ENCODE results near the gene KRTAP10-4.
"Not testable (repeated sequence)": the region's sequence is repeated elsewhere in the genome, so short reads cannot be mapped to it uniquely, and the experiment has no call there.

Gene KRTAP10-4, protein sequence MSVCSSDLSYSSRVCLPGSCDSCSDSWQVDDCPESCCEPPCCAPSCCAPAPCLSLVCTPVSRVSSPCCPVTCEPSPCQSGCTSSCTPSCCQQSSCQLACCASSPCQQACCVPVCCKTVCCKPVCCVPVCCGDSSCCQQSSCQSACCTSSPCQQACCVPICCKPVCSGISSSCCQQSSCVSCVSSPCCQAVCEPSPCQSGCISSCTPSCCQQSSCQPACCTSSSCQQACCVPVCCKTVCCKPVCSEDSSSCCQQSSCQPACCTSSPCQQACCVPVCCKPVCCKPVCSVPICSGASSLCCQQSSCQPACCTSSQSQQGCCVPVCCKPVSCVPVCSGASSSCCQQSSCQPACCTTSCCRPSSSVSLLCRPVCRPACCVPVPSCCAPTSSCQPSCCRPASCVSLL

DNA sequence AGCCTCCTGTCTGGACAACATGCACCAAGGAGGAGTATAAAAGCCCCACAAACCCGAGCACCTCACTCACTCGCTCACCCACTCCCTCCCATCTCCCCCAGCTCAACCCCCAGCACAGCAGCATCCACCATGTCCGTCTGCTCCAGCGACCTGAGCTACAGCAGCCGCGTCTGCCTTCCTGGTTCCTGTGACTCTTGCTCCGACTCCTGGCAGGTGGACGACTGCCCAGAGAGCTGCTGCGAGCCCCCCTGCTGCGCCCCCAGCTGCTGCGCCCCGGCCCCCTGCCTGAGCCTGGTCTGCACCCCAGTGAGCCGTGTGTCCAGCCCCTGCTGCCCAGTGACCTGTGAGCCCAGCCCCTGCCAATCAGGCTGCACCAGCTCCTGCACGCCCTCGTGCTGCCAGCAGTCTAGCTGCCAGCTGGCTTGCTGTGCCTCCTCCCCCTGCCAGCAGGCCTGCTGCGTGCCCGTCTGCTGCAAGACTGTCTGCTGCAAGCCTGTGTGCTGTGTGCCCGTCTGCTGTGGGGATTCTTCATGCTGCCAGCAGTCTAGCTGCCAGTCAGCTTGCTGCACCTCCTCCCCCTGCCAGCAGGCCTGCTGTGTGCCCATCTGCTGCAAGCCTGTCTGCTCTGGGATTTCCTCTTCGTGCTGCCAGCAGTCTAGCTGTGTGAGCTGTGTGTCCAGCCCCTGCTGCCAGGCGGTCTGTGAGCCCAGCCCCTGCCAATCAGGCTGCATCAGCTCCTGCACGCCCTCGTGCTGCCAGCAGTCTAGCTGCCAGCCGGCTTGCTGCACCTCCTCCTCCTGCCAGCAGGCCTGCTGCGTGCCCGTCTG, at the start of gene KRTAP10-4:
Gene KRTAP10-4 (plus strand): TSS at position 100 of the 827 bp plus-strand sequence. CDS start 30 bp downstream, at position 130.
- FAIRE-seq: not testable (repeated sequence)

DNA sequence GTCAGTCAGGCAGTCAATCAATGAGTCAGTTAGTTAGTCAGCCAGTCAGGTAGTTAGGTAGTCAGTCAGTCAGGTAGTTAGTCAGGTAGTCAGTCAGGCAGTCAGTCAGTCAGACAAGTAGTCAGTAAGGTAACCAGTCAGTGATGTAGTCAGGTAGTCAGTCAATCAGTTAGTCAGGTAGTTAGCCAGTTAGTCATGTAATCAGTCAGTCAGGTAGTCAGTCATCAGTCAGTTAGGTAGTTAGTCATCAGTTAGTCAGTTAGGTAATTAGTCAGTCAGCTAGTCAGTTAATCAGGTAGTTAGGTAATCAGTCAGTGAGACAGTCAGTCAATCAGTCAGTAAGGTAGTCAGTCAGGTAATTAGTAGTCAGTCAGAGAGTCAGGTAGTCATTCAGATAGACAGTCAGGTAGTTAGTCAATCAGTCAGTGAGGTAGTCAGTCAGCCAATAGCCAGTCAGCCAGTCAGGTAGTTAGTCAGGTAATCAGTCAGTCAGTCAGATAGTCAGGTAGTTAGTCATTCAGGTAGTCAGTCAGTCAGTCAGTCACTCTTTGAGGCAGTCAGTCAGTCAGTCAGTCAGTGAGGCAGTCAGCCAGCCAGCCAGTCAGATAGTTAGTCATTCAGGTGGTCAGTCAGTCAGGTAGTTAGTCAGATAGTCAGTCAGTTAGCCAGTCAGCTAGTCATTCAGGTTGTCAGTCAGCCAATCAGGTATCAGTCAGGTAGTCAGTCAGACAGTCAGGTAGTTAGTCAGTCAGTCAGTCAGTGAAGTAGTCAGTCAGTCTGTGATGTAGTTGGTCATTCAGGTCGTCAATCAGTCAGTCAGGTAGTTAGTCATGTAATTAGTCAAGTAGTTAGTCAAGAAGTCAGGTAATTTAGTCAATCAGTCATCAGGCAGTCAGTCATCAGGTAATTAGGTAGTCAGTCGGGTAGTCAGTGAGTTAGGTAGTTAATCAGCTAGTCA, 48.8 kb upstream of the KRTAP10-4 start:
- no peak for FAIRE-seq

DNA sequence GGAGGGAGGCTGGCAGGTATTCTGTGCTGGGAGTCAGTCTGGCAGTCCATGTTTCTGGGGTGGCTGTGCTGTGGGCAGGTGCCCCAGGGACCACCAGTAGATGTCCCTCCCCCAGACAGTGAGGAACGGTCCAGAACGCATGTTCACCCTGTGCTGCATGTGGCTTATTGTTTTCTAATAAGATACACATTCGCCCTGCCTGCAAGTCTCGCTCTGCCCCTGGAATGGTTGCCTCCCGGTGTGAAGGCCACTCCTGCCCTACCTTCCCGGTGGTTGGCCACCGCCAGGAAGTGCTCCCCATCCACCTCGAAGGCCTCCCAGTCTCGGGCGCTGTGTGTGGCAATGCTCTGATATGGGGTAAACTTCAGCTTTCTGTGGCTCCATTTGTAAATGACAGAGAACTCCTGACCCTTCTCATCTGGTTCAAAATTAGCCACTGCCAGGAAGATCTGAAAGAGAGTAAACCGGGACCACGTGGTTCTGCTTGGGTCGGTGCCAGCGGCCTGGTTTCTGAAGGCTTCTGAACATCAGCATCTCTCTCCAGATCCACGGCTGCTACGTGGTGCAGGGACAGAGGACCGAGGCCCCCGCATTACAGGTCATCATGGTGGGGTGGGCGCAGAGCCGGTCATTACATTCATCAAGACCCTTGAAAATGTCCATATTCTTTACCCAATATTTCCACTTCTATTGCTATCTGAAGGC, 48.0 kb upstream of the KRTAP10-4 start:
- no peak for FAIRE-seq

DNA sequence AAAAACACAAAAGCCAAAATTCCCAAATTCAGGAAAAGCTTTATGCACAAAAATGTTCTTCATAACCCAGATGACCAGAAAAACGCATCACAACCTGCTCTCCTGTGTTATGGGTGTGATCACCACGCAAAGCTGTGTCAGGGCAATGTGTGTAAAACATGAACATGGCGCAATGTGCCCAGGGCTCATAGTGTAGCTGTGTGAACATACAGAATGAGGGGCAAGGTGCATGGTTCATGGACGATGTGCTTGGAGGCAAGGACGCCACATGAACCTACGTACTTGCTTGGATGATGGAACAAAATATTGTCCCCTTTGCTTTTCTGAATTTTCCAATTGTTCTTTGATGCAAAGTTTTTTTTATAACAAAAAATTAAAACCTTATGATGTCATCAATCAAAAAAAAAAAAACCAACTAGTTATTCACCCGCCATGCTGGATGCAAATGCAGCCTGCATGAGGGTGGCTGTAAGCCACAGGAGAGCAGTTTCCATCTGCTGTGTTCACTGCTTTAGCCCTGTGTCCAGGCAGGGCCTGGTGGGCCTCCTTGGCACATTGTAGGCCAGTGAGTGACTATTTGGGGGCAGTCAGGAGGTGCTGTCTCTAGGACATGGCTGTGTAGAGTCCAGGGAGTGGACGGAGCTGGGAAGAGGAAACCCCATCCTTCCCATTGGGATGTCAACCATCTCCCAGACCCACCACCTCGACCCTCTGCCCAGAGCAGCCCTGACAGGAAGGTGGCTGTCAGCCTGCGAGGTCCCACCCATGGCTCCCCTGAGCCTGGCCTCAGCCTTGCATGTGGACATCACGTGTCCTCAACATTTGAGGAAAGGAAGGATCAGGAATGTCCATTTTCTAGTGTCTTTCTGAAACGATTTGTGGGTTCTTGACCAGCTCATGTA, 47.2 kb upstream of the KRTAP10-4 start:
- FAIRE-seq: no peak

DNA sequence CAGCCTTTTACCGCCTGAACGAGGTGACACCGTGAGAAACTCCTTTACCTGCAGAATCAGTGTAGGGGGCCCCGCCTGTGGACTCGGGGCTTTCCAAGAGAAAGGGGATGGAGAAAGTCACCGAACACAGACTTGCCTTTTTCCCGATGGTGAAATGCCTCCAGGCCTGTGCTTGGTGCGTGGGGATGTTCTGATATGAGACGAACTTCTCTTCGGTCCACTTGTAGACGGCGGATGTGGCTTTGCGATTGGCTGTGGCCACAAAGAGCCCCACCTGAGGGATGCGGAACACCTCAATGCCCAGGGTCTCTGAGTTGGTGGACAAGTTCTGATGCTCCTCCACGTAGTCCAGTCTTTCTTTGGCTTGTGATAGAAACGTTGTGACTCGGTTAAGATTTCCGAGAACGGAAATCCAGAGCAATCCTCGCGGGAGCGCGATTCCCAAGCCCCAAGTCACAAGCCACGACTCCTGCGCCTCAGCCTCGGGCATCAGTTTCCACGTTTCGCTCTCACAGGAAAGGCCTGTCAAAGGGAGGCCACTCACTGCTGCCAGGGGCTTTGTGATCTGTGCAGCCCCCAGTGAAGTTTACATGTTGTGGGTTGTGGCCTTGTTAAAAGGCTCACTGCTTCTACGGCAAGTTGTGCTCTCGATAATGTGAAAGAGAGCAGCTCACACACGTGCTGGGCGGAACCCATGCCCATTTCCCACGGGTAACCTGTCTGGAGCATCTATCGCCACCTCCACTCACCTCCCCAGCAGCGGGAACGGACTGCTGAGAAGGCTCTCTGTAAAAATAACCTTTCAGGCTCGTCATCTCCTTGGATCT, 46.2 kb upstream of the KRTAP10-4 start:
- FAIRE-seq: no peak

DNA sequence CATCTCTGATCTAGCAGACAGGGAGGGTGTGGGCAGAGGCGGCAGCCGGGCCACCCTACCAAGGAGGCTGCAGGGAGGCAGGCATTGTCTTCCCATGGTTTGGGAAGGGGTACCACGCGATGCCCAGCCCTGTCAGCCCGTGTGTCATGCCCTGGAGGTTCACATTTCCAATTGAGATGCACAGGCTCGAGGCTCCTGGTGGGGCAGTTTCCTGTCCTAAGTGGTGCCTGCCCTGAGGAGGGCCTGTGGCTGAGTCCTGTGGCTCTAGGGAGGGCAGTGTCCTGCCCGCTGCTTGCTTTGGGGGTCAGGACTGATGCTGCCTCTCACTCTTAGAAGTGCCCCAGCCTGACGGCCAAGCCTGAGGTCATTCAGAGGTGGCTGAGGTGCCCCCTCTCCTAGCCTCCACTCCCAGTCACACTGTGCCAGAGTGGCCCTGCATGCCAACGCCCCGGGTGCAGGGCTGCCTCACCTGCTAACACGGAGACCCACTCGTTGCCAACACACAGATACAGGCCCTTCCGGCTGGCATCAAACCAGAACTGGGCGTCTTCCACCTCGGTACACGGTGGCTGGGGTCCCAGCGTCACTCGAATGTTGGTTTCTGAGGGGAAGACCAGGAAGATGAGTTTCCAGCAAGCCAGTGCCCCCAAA, 45.4 kb upstream of the KRTAP10-4 start:
- FAIRE-seq: no peak

DNA sequence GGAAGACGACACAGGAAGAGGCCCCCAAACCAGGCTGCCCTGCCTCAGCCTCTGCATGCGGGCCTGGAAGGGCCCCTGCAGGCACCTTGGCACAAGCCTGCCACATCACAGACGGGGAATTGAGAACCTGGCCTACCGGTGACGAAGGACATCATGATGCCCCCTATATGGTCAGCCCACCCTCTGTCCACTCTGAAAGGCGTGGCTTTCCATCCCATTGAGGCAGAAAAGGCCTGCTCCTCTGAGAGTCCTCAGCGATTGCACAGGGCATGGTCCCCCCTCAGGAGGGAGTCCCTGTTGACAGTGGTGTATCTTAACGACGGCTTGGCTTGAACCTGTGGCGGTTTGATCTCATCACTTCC, 44.9 kb upstream of the KRTAP10-4 start:
- no peak for FAIRE-seq

DNA sequence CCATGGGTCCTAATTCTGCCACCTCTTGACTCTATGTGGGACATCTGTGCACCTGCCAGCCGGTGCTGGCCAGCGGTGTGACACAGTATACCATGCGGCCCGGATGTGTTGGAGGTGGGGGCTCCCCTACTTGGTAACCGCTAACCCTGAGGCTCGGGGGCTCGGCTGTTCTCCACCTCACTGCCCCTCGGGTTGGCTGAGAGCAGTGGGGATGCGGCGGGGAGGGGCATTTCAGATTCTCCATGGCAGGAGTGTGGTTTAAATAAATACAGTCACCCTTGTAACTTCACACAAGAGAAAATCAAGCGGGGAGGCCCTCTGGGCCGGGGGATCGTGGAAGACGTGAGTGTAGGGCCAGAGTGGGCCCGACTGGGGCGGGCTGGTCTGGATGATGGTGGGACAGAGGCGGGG, 44.5 kb upstream of the KRTAP10-4 start:
- FAIRE-seq: no peak

DNA sequence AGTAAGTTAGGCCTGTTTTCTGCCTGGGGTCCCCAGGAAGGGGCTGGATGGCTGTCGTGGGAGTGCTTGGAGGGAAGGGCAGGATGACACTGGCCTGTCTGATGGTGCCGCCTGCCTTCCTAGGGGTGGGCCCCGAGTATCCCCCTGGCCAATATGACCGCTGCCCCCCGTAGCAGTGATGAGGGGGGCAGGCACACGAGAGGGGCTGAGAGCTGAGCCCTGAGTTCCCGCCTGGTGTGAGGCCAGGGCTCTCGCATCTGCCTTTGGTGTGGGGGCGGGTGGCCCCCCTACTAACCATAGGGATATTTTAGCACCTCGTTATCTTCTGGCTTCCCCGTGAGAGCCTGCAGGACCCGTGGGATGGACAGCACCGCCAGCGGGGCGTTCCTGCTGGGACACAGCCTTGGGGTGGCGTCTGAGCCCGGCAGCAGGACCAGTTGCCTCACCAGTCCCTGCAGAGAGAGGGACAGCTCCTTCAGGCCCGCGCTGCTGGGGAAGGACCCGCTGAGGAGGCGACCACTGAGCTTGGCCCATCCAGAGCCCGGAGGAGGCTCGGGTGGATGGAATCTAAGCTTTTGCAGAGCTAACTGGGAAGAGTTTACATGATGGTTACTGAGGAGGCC, 43.9 kb upstream of the KRTAP10-4 start:
- no peak for FAIRE-seq

DNA sequence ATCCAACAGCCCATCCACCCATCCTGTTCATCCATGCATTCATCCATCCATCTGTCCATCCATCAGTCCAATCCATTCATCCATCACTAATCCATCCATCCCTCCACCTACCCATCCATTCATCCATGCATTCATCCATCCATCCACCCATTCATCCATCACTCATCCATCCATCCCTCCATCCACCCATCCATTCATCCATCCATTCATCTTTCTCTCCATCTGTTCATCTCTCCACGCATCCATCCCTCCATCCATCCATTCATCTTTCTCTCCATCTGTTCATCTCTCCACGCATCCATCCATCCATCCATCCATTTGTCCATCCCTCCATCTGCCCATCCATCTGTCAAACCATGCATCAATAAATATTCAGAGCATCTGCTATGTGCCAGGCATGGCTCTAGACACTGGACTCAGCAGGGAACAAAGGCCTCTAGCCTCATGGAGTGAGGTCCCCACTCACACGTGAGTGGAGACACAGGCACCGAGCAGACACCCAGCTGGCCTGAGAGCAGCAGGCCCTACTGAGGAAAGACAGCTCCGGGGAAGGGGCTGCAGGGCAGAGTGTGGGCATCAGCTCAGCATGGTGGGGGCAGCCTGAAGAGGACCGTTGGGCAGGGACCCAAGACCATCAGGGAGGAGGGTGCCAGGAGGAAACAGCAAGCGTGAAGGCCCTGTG, 43.2 kb upstream of the KRTAP10-4 start:
- no peak for FAIRE-seq

DNA sequence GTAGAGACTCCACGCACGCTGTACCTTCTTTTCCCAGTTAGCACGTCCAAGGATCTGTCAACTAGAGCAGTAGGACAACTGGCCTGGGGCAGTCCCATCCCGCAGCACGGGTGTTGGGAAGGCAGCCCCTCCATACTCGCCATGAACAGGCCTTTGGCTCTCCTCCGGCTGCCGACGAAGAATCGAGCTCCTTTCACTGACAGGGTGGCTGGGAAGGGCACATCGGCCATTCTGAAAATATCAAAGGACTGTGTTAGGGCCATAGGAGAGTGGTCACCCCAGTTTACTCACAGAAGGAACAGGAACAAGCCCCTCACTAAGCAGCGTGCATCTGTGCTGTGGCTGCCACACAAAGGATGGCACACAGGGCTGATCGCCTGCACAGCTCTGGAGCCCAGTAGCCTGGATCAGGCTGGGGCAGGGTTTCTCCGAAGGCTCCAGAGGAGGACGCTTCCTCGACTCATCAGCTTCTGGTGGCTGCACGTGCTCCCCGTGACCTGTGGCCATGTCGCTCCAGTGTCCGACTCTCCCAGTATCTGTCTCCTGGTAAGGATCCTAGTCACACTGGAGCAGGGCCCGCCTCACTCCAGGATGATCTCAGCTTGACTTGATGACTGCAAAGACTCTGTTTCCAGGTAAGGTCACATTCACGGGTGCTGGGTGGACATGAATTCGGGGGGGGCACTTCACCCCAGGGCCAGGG, 42.5 kb upstream of the KRTAP10-4 start:
- no peak for FAIRE-seq

DNA sequence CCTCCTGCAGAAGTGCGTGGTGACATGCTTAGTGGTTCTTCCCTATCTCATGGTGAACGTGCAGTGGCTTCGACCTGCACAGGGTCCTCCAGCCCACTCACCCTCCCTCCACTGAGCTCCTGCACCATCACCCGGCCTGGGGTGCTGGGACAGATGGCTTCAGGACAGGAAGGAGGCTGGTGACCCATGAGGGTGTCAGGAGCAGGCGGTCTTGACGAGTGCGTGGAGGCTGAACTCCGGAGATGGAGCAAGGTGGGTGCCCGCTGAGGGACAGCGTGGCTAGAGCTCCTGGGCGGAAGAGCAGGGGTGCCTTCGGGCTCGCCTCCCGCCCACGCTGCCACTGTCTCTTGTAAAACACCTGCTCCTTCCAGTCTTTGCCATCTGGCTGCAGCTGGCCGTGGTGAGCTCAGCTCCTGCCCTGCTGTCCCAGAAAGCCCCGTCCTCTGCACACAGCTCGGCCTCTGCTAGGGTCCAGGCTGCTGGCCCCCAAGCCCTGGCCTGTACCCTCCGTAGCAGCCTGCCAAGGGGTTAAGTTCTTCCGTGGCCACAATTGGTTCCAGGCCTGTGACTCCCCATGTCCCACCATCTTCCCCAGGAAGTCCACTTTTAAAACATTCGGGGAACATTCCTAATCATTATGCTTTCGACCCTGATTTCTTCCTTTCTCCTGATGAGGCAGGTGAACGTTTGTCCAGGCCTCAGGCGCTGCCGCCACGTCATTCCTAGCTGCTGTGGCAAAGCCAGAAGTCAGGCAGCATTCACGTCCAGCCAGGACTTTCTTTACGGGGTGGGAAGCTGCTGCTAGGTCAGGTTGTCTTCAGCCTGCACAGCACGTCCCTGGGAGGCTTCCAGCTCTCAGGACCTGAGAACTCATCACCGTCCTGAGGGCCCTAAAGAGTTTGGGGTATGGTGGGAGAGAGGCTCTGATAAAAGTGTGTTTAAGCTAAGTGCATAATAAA, 41.6 kb upstream of the KRTAP10-4 start:
- FAIRE-seq: no peak

DNA sequence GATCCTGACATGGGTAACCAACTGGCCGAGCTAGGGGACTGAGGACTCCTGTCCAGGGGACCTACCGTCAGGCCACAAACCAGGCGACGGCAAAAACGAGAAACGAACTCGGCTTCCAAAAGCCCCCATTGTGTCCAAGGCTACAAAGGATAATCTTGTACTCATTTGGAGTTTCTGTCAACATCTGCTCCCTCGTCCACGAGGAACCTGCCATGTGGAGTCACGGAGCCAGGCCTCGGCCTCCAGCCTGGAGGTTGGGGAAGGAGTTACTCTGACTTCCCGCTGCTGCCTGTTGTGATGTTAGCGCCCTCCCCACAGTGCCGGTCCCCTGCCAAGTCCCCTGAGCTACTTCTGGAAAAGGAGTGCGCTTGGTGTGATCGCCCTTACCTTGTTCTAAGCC, 40.8 kb upstream of the KRTAP10-4 start:
- FAIRE-seq: no peak

DNA sequence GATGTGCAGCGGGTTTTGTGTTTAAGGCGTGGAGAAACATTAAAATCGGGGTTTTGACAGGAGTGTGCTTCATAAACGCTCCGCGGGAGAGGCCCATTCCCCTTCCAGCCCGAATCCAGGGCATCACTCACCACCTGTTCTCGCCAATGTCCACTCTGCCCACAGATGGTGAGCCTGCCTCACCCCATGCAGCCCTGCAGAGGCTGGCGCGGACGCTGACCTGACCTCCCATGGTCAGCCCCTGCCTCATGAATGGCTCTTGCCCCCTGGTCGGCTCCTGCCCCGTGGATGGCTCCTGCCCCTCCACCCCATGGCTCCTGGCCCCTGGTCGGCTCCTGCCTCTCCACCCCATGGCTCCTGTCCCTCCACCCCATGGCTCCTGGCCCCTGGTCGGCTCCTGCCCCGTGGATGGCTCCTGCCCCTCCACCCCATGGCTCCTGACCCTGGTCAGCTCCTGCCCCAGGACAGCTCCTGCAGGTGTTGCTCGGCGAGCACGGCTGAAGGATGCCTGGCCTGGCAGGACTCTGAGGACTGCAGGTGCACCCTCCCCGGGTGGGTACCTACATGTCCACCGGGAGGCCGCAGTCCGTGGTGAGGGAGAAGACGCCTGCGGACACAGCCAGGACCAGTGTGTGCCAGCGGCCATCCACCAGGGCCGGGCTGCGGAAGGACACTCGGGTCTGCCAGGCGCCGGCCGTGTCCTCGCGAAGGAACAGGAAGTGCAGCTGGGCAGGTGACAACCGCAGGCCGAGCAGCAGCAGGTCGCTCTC, 40.2 kb upstream of the KRTAP10-4 start:
- no peak for FAIRE-seq

DNA sequence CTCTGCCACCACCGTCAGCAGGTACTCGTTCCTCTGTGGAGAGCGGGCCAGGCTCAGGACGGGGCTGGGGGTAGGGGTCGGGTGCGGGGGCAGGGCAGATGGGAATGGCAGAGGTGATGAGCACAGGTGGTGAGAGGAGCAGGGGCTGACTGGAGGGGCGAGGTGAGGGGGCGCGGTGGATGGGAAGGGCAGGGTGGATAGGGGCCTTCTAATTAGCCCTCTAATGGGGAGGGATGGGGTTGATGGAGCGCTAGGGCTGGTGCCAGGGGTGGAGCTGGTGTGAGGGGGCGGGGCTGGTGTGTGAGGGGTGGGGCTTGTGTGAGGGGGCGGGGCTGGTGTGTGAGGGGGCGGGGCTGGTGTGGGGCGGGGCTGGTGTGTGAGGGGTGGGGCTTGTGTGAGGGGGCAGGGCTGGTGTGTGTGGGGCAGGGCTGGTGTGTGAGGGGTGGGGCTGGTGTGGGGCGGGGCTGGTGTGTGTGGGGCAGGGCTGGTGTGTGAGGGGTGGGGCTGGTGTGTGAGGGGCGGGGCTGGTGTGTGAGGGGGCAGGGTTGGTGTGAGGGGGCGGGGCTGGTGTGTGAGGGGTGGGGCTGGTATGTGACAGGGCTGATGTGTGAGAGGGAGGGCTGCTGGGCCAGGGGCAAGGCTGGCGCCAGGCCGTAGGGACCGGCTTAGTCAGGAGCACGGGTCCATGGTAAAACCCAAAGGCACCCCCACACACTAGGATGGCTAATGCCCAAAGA, 39.5 kb upstream of the KRTAP10-4 start:
- FAIRE-seq: no peak
